Dendritic cell treated with granulocyte-macrophage colony-stimulating factor and Interleukin-4, amounts not matched to agents 40 ng/mL and 50 ng/mL, for 4 days (primary cell): Measurements from ENCODE around the gene PDGFRA.
"Not testable (repeated sequence)": the region's sequence is repeated elsewhere in the genome, so short reads cannot be mapped to it uniquely, and the experiment has no call there.

Experiments used
- H3K27ac Mint-ChIP-seq: one replicate; pipeline ENCODE4 v1.8.0; 2022; ENCODE audit warnings: mild to moderate bottlenecking, mixed read lengths
- H3K27me3 Mint-ChIP-seq: one replicate; pipeline ENCODE4 v1.8.0; 2022; ENCODE audit warnings: mild to moderate bottlenecking, mixed read lengths
- H3K36me3 Mint-ChIP-seq: one replicate; pipeline ENCODE4 v1.8.0; 2022; ENCODE audit warnings: low read depth, mixed read lengths
- H3K4me1 Mint-ChIP-seq: one replicate; pipeline ENCODE4 v1.8.0; 2022; ENCODE audit warnings: low read depth, mixed read lengths
- H3K4me3 Mint-ChIP-seq: one replicate; pipeline ENCODE4 v1.8.0; 2022; ENCODE audit warnings: mild to moderate bottlenecking, moderate library complexity, mixed read lengths
- H3K9me3 Mint-ChIP-seq: one replicate; pipeline ENCODE4 v1.8.0; 2022; ENCODE audit warnings: mixed read lengths
- intact Hi-C: fragments of 100-400 bp; cut with micrococcal nuclease; formaldehyde crosslinking; loops from one replicate; pipeline ENCODE4 v1.15.0; 2022

Gene PDGFRA

DNA sequence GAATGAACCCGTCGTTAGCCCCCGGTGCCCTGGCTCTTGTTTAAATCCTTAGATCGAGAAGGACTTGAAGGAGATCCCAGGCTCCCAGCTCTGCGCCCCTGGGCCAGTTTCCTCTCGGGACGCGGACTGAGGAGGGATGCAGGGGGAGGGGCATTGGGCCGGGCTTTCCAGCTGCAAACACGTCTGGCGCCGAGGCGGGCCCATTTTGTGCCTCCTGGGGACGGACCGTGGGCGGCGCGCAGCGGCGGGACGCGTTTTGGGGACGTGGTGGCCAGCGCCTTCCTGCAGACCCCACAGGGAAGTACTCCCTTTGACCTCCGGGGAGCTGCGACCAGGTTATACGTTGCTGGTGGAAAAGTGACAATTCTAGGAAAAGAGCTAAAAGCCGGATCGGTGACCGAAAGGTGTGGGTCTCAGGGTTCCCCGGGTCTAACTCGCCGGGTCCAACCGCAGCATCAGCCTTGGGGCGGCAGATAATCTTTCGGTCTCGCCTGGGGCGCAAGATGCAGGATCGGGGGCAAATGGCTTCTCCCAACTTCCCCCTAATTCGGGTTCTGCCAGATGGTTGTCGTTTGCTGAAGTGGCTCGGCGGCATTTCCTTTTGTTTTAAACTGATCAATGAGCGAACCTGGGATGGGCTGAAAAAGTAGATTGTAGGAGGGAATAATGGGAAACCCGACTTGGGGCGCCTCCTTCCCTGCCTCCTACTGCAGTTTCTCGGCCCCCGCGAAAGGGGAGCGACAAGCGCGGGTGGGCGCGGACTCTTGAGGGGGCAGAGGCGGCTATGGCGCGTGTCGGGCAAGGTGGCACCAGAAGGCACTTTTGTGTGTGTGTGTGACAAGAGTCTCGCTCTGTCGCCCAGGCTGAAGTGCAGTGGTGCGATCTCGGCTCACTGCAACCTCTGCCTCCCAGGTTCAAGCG, 2.9 kb downstream of the PDGFRA start:
- Mint-ChIP-seq H3K27ac (no peak overlapping the region), H3K4me1 (peaks cover 64% of the 10 kb centered on the region), H3K36me3 (no peaks in the 10 kb centered on the region), H3K27me3 (peaks cover 88% of the 10 kb centered on the region), H3K9me3 (no peaks in the 10 kb centered on the region), H3K4me3 (peak overlapping the region; percentile 77)
- intact Hi-C loops: loop anchor here (2.0 to 10.0 kb wide), 7 partner anchors 323 to 1685 kb away; partner anchors contain the start of gene FIP1L1

DNA sequence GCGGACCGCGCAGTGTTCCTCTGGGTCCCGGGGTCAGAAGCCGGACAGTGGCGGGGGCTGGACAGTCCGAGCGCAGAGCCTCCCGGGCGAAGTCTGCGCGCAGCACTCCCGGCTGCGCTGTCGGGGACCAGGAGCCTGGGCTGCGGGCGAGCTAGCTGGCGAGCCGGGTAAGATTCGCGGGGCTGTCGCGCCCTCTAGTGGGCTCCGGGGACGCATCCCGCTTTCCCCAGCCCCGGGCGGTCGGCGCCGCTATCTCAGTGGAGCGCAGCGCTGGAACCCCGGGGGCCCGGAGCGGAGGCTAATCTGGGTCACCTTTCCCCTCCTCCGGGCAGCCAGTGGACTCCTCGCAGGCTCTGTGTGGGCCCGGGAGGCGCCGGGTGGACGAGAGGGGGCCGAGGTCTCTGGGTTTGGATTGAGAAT, 4.2 kb downstream of the PDGFRA start:
- Mint-ChIP-seq H3K4me1 (peaks cover 52% of the 10 kb centered on the region), H3K4me3 (peak overlapping the region; percentile 77), H3K9me3 (no peaks in the 10 kb centered on the region), H3K27ac (peak overlapping the region; percentile 38), H3K36me3 (no peaks in the 10 kb centered on the region), H3K27me3 (peaks cover 75% of the 10 kb centered on the region)
- intact Hi-C loops: loop anchor here (2.0 to 10.0 kb wide), 7 partner anchors 324 to 1686 kb away; partner anchors contain the start of gene FIP1L1

DNA sequence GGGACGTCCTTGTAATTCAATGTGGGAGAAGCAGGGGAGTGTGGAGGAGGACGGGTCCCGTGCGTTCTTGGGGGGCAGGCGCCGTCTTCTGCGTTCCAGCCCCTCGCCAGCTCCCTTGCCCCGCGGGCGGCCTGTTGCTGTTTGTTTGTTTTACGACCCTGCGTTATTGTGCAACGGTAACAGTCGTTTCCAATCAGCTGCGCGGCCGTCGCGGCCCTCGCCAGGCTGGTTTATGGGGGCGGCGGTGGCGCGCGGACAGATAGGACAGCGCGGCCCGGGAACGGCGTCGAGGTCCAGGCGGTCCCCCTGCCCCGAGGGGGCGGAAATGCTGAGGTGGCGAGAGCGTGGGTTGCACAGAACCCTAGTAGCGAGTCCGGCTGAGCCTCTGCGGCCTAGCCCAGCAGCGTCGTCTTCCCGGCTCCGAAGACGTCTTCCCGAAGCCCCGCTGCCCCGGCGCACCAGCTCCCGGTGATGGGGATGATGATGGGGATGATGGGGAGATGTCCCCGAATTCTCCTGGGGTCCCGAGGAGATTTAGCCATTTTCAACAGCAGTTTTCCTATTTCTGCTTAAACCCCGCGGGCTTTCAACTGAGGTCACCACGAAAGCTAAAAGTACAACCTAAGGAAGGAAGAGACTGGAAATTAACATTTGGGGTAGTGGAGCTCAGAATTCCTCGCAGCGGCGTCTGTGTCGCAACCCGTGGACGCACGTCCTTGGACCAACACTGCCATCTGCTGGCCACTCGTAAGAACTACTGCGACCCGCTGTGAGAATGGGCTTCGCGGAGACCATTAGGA, 4.8 kb downstream of the PDGFRA start:
- H3K4me1 Mint-ChIP-seq: peaks cover 46% of the 10 kb centered on the region
- H3K27me3 Mint-ChIP-seq: peaks cover 69% of the 10 kb centered on the region
- peak overlapping the region; percentile 77 for H3K4me3 Mint-ChIP-seq
- intact Hi-C loops: loop anchor here (1.0 to 10.0 kb wide), 8 partner anchors 325 to 1687 kb away; partner anchors contain the start of gene FIP1L1
- H3K9me3 Mint-ChIP-seq: no peaks in the 10 kb centered on the region
- H3K27ac Mint-ChIP-seq: peak overlapping the region; percentile 38
- H3K36me3 Mint-ChIP-seq: no peaks in the 10 kb centered on the region

DNA sequence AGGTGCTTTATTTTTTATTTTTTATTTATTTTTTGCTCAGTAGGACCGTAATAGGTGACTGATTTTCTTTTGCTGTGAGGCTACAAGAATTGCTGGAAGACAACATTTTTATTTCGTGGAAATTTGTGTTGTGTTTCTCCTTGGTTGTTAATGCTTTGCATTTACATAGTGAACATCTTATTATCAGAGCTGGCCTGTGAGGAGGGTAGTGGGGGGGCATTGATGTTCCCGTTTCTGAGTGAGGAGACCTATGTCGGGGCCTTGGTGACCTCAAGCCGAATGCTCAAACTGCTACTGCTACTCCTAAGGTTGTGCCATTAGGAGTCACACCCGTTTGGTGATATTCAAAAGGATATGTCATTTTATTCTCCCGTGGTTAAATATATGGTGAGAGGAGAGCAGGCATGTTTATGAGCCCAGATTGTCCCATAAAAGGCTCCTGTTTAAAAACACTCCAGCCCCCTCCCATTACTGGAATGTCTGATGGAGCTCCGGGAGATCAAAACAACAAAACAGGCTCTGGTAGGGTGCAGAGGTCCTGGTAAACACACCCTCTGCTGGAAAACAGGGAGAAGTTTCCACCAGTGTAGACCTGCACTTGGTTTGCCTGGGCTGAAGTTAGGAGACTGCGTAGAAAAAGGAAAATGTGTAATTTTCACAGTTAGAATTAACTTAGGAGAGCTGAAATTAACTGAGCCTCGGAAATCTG, 5.6 kb downstream of the PDGFRA start:
- Mint-ChIP-seq H3K27me3 (peaks cover 61% of the 10 kb centered on the region), H3K9me3 (no peaks in the 10 kb centered on the region), H3K27ac (no peak overlapping the region), H3K4me3 (no peak overlapping the region), H3K4me1 (peaks cover 39% of the 10 kb centered on the region), H3K36me3 (no peaks in the 10 kb centered on the region)
- intact Hi-C loops: loop anchor here (1.0 to 10.0 kb wide), 7 partner anchors 527 to 1687 kb away; partner anchors contain the start of gene FIP1L1

DNA sequence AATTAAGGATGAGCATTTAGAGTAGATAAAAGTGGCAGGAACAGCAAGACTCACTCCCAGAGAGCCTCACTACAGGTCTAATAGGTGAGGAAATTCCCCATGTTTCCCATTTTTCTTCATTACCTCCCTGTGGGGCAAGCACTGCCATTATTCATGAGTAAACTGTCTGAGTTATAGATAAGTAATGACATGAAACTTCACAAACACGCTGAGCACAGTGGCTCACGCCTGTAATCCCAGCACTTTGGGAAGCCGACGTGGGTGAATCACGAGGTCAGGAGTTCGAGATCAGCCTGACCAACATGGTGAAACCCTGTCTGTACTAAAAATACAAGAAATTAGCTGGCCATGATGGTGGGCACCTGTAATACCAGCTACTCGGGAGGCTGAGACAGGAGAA, 7.2 kb downstream of the PDGFRA start:
- H3K36me3 Mint-ChIP-seq, H3K4me3 Mint-ChIP-seq, H3K27ac Mint-ChIP-seq, H3K9me3 Mint-ChIP-seq: not testable (repeated sequence)
- intact Hi-C loops: loop anchor here (10.0 kb wide), 2 partner anchors 742 to 802 kb away; no protein-coding TSS in a partner anchor
- H3K4me1 Mint-ChIP-seq: peaks cover 22% of the 10 kb centered on the region
- peaks cover 45% of the 10 kb centered on the region for H3K27me3 Mint-ChIP-seq

DNA sequence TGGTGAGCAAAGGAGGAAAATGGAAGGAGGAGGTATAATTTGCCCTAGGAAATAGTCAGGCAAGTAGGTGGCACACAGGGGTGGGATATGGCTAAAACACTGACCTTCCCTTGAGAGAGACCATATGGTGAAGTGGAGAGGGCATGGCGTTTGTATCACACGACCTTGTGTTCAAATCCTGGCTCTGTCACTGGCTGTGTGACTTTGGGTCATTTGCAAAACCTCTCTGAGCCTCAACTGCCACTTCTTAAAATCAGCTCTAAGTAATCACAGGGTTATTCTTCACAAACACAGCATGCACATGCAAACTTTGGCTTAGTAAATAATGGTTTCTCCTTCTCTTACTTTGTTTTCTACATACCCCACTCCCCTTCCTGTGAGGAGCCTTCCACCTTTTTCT, 8.7 kb downstream of the PDGFRA start:
- no peak overlapping the region for H3K27ac Mint-ChIP-seq
- no peaks in the 10 kb centered on the region for H3K36me3 Mint-ChIP-seq
- intact Hi-C loops: loop anchor here (10.0 kb wide), 2 partner anchors 743 to 803 kb away; no protein-coding TSS in a partner anchor
- peaks cover 10% of the 10 kb centered on the region for H3K9me3 Mint-ChIP-seq
- no peak overlapping the region for H3K4me3 Mint-ChIP-seq
- H3K4me1 Mint-ChIP-seq: peaks cover 11% of the 10 kb centered on the region
- H3K27me3 Mint-ChIP-seq: peaks cover 30% of the 10 kb centered on the region

DNA sequence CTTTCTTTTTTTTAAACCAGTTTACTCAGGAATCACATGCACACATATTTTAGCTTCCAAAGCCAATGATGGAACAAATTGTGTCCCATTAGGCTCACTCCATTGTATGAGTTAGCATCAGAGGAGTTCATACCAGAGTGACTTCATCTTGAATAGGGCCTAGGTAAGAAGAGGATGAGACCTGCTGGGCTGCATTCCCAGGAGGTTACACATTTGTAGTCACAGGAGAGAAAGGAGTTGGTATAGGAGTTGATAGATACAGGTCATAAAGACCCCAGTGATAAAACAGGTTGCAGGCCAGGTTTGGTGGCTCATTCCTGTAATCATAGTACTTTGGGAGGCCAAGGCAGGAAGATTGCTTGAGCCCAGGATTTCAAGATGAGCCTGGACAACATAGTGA, 9.3 kb downstream of the PDGFRA start:
- Mint-ChIP-seq H3K36me3 (no peaks in the 10 kb centered on the region), H3K4me1 (peaks cover 8% of the 10 kb centered on the region), H3K27me3 (peaks cover 24% of the 10 kb centered on the region), H3K4me3 (no peak overlapping the region), H3K9me3 (peaks cover 16% of the 10 kb centered on the region), H3K27ac (no peak overlapping the region)
- intact Hi-C loops: loop anchor here (10.0 kb wide), 2 partner anchors 744 to 804 kb away; no protein-coding TSS in a partner anchor

DNA sequence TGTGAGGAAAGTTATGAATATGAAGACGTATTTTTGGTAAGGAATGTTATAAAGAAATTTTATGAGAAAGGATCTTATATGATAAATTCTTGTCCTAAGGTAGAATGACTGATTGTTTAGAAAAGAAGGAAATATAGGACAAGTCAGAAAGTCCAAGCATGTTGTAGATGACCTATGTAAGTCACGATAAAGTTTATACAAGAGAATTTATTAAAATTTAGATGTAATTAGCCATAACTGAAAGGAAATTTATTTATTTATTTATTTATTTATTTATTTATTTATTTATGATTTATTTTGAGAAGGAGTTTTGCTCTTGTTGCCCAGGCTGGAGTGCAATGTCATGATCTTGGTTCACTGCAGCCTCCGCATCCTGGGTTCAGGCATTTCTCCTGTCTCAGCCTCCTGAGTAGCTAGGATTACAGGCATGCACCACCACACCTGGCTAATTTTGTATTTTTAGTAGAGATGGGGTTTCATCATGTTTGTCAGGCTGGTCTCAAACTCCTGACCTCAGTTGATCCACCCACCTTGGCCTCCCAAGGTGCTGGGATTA, 12.3 kb downstream of the PDGFRA start:
- H3K36me3 Mint-ChIP-seq, H3K27ac Mint-ChIP-seq, H3K4me1 Mint-ChIP-seq, H3K4me3 Mint-ChIP-seq, H3K27me3 Mint-ChIP-seq, intact Hi-C loops: not testable (repeated sequence)
- peaks cover 30% of the 10 kb centered on the region for H3K9me3 Mint-ChIP-seq

DNA sequence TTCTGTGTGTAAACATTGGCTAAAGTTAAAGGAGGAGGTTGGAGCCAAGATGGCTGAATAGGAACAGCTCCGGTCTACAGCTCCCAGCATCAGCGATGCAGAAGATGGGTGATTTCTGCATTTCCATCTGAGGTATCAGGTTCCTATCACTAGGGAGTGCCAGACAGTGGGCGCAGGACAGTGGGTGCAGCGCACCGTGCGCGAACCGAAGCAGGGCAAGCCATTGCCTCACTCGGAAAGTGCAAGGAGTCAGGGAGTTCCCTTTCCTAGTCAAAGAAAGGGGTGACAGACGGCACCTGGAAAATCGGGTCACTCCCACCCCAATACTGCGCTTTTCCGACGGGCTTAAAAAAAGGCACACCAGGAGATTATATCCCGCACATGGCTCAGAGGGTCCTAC, 14.4 kb downstream of the PDGFRA start:
- intact Hi-C loops, H3K27me3 Mint-ChIP-seq, H3K27ac Mint-ChIP-seq, H3K4me1 Mint-ChIP-seq, H3K36me3 Mint-ChIP-seq, H3K4me3 Mint-ChIP-seq: not testable (repeated sequence)
- peaks cover 30% of the 10 kb centered on the region for H3K9me3 Mint-ChIP-seq

DNA sequence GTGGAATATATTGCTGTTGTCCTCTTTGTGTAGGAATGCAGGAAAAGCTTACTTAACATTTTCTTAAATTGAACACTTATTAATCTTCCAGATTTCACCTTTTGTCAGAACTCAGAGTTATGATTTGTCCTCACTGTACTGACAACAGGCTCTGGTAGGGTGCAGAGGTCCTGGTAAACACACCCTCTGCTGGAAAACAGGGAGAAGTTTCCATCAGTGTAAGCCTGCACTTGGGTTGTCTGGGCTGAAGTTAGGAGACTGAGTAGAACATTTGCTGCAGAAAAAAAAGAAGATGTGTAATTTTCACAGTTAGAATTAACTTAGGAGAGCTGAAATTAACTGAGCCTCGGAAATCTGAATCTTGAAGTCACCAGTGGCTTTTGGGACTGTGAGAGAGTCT, 23.2 kb downstream of the PDGFRA start:
- H3K4me1 Mint-ChIP-seq, H3K36me3 Mint-ChIP-seq, intact Hi-C loops, H3K4me3 Mint-ChIP-seq, H3K9me3 Mint-ChIP-seq, H3K27ac Mint-ChIP-seq, H3K27me3 Mint-ChIP-seq: not testable (repeated sequence)

DNA sequence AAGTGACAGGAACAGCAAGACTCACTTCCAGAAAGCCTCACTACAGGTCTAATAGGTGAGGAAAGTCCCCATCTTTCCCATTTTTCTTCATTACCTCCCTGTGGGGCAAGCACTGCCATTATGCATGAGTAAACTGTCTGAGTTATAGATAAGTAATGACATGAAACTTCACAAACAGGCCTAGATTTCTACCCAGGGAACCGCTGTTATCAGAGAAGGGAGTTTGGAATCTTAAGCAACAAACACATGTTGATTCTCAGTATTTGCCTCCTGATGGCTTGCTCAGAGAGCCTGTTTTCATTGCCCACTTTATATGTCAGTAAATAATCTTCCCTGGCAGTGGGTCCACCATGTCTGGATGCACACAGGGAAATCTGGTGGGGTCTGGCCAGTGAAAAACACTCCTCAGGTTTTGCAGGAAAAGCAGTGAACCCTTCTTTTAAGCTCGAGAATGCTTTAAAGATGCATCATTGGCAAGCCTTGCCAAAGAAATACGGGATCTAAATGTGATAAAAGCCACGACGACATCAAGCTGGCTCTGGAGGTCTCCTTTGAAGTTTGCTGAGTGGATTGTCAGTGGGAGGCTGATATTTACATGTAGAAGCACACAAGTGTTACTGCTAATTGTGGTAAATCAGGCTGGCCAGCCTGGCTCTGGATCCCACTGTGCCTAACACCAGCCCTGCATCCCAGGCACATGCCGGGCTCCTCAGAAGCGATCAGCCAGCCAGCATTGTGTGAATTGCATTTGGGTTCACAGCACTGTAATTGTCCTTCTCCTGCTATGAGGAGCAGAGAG, 25.2 kb downstream of the PDGFRA start:
- Mint-ChIP-seq H3K27me3 (no peaks in the 10 kb centered on the region), H3K9me3 (no peaks in the 10 kb centered on the region), H3K4me3 (no peak overlapping the region), H3K4me1 (no peaks in the 10 kb centered on the region), H3K36me3 (no peaks in the 10 kb centered on the region), H3K27ac (no peak overlapping the region)
- intact Hi-C loops: no loop called here

DNA sequence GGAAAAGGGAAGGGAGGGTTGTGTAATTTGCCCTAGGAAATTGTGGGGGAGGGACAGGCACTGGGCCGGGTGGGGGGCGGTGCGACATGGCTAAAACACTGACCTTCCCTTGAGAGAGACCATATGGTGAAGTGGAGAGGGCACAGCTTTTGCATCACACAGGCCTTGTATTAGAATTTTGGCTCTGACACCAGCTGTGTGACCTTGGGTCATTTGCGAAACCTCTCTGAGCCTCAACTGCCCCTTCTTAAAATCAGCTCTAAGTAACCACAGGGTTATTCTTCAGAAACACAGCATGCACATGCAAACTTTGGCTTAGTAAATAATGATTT, 25.8 kb downstream of the PDGFRA start:
- no peaks in the 10 kb centered on the region for H3K36me3 Mint-ChIP-seq

DNA sequence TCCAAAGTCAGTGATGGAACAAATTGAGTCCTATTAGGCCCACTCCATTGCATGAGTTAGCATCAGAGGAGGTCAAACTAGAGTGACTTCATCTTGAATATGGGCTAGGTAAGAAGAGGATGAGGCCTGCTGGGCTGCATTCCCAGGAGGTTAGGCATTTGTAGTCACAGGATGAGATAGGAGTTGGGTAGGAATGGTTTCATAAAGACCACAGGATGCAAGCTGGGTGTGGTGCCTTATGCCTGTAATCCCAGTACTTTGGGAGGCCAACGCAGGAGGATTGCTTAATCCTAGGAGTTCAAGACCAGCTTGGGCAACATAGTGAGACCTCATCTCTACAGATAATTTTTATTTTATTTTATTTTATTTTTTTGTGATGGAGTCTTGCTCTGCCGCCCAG, 26.8 kb downstream of the PDGFRA start:
- Mint-ChIP-seq H3K4me3 (no peak overlapping the region), H3K27ac (no peak overlapping the region), H3K4me1 (no peaks in the 10 kb centered on the region), H3K36me3 (no peaks in the 10 kb centered on the region), H3K9me3 (no peaks in the 10 kb centered on the region), H3K27me3 (no peaks in the 10 kb centered on the region)
- intact Hi-C loops: no loop called here

More for the DNA sequence above, 25.8 kb downstream of the PDGFRA start:
- H3K27me3 Mint-ChIP-seq: no peaks in the 10 kb centered on the region
- intact Hi-C loops: no loop called here
- no peak overlapping the region for H3K4me3 Mint-ChIP-seq
- H3K9me3 Mint-ChIP-seq: no peaks in the 10 kb centered on the region
- H3K4me1 Mint-ChIP-seq: no peaks in the 10 kb centered on the region
- no peak overlapping the region for H3K27ac Mint-ChIP-seq
